BJ (cell line): Measurements from ENCODE around the gene SPATA6L. TPM values are rescaled to one million over a fixed set of nuclear protein-coding genes. Genes with fewer than 3 reads are reported as not detected.

ENCODE experiments used
- CTCF ChIA-PET: fragments of 350-600 bp; formaldehyde crosslinking; extraction: SDS; loops from one replicate; lab custom pipeline; 2021; ENCODE audit warnings: antibody characterized with exemption, inconsistent platforms; lab: Yijun Ruan, JAX
- POLR2A ChIA-PET: fragments of 300-600 bp; sonication (Branson Sonifier 250); formaldehyde crosslinking; extraction: SDS; loops from one replicate; lab custom pipeline; 2021; ENCODE audit warnings: antibody characterized with exemption; lab: Charles Lee
- DNase-seq: peaks from one replicate; pipeline ENCODE4 v3.0.0-alpha.2; 2011; ENCODE audit warnings: low read depth
- H3K27me3 ChIP-seq: 2 replicates; pipeline ENCODE4 v1.6.0; 2011; ENCODE audit warnings: low read length; ENCODE audit not compliant: control insufficient read depth, insufficient read depth
- H3K36me3 ChIP-seq: 2 replicates; pipeline ENCODE4 v1.5.1; 2011; ENCODE audit warnings: low read length; ENCODE audit not compliant: control insufficient read depth, insufficient read depth
- H3K4me3 ChIP-seq: 2 replicates; pipeline ENCODE4 v1.5.1; 2011; ENCODE audit warnings: low read depth, mild to moderate bottlenecking, control low read depth, low read length
- polyA plus RNA-seq: library from polyadenylated mRNA; depleted of rRNA; stranded (reverse); fragments of >200 nt; gene quantifications from 2 replicates; pipeline ENCODE4 v1.2.3, GENCODE V29; 2011
- TF ChIP-seq, protein P1 (sequence below): IDR thresholded peaks from 2 replicates; pipeline ENCODE4 v1.5.1; 2011; ENCODE audit warnings: low read depth, mild to moderate bottlenecking, control low read depth, inconsistent platforms, low read length, moderate library complexity; ENCODE audit not compliant: insufficient read depth

Gene SPATA6L
- polyA plus RNA-seq, 1 experiment, result 0.43 TPM

DNA sequence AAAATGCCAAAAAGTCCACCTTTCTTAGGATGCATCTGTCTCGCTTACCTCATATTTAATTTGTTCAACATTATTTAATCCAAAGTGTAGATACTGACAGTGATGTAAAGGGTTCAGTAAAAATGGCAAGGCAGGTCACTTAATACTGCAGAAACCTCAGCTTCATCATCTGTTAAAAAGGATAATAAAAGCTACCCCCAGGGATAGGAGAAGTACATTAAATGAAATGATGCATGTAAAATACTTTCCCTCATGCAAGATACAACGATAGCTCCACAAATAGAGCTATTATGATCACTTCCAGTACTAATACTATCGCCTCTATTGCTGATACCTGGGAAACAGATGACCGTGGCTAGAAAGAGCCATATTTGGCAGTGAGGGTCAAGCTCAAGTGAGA, 93.1 kb downstream of the SPATA6L start:
- POLR2A ChIA-PET, result no interaction called here
- CTCF ChIA-PET, result interaction anchor here (1.0 to 1.3 kb wide), 3 partner anchors 9 to 31 kb away, joined by 3 read pairs; no protein-coding TSS in a partner anchor
- no peaks in the 10 kb centered on the region for H3K27me3 ChIP-seq
- TF ChIP-seq, protein P1, sequence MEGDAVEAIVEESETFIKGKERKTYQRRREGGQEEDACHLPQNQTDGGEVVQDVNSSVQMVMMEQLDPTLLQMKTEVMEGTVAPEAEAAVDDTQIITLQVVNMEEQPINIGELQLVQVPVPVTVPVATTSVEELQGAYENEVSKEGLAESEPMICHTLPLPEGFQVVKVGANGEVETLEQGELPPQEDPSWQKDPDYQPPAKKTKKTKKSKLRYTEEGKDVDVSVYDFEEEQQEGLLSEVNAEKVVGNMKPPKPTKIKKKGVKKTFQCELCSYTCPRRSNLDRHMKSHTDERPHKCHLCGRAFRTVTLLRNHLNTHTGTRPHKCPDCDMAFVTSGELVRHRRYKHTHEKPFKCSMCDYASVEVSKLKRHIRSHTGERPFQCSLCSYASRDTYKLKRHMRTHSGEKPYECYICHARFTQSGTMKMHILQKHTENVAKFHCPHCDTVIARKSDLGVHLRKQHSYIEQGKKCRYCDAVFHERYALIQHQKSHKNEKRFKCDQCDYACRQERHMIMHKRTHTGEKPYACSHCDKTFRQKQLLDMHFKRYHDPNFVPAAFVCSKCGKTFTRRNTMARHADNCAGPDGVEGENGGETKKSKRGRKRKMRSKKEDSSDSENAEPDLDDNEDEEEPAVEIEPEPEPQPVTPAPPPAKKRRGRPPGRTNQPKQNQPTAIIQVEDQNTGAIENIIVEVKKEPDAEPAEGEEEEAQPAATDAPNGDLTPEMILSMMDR, result no peak
- H3K36me3 ChIP-seq, result no peaks in the 10 kb centered on the region
- H3K4me3 ChIP-seq, result no peak overlapping the region
- no peak for DNase-seq

DNA sequence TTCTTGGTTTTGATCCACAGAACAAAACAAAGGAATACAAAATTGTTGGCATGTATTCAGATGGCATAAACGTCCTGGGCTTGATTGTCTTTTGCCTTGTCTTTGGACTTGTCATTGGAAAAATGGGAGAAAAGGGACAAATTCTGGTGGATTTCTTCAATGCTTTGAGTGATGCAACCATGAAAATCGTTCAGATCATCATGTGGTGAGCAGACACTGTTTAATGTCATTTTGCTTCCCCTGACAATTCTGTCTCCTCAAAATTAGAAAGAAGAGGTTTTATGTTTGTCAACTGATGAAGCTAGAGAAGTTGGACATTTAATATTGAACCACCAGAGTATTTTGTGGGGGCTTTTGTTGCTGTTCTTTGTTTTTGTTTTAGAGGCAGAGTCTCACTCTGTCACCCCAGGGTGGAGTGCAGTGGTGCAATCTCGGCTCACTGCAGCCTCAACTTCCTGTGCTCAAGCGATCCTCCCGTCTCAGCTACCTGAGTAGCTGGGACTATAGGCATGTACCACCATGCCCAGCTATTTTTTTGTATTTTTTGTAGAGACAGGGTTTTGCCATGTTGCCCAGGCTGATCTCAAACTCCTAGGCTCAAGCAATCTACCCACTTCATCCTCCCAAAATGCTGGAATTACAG, 94.0 kb downstream of the SPATA6L start:
- H3K4me3 ChIP-seq, result no peak overlapping the region
- POLR2A ChIA-PET, result no interaction called here
- TF ChIP-seq, protein P1, result no peak
- no peak for DNase-seq
- H3K27me3 ChIP-seq, result no peaks in the 10 kb centered on the region
- no peaks in the 10 kb centered on the region for H3K36me3 ChIP-seq
- CTCF ChIA-PET, result interaction anchor here (1.0 kb wide), 2 partner anchors 10 to 32 kb away, joined by 3 read pairs; no protein-coding TSS in a partner anchor

GRCh38 chr9:4569101-4569500, 97.2 kb downstream of the SPATA6L start:
- TF ChIP-seq, protein P1, result no peak
- ChIA-PET POLR2A (no interaction called here), CTCF (no interaction called here)
- Histone ChIP-seq H3K36me3 (no peaks in the 10 kb centered on the region), H3K27me3 (no peaks in the 10 kb centered on the region), H3K4me3 (no peak overlapping the region)
- DNase-seq, result no peak

- TF ChIP-seq, protein P1, result no peak
- Histone ChIP-seq H3K36me3 (no peaks in the 10 kb centered on the region), H3K4me3 (no peak overlapping the region), H3K27me3 (no peaks in the 10 kb centered on the region)
- no peak for DNase-seq
- CTCF ChIA-PET, result interaction anchor here (0.7 kb wide), 1 partner anchor 101 kb away, joined by 3 read pairs; no protein-coding TSS in a partner anchor
- POLR2A ChIA-PET, result no interaction called here
Observed at GRCh38 chr9:4567601-4568000, 98.7 kb downstream of the SPATA6L start.

DNA sequence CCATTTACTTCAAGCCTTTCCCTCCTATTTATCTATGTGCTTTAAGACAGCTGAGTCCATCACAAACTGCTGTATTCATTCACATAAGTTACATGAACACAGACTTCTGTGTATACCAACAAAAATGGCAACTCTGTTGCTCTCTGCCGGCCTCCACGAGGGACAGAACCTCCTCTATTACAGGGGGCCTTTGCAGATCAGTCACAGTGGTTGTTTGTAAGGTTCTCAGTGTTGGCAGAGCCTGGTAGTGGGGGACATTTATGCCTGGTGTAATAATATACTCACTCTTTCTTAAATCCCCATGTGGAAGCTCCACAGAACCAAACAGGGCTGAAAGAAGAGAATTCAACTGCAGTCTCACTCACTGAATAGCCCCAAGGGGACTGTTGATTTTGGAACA, 99.5 kb downstream of the SPATA6L start:
- no peak for DNase-seq
- H3K36me3 ChIP-seq, result no peaks in the 10 kb centered on the region
- CTCF ChIA-PET, result no interaction called here
- no peak overlapping the region for H3K4me3 ChIP-seq
- TF ChIP-seq, protein P1, result no peak
- H3K27me3 ChIP-seq, result no peaks in the 10 kb centered on the region
- POLR2A ChIA-PET, result no interaction called here
